Omental fat pad (tissue), 4 donors: ENCODE measurements around the gene STK25. TPM values are rescaled to one million over a fixed set of nuclear protein-coding genes. Genes with fewer than 3 reads are reported as not detected.

Experiments
- ATAC-seq: fragments of 150-250 bp; one replicate; pipeline ENCODE4 v1.9.1; 2016; ENCODE audit warnings: mild to moderate bottlenecking, moderate library complexity; ENCODE audit not compliant: low FRiP score
- DNase-seq: peaks from one replicate; pipeline ENCODE4 v3.0.0-alpha.2; 2019; ENCODE audit warnings: low spot score
- total RNA-seq, 4 donors: library from RNA; depleted of rRNA; stranded (reverse); fragments of >200 nt; gene quantifications; one replicate each; pipeline ENCODE4 v1.1.0, GENCODE V29; 2016
- TF ChIP-seq, protein P1 (sequence below), 3 donors: fragments of 450-650 bp; IDR thresholded peaks; one replicate each; pipeline ENCODE4 v1.5.1; 2016 to 2017; ENCODE audit warnings: antibody characterized with exemption in 3 of 3, mild to moderate bottlenecking in 3 of 3, moderate library complexity in 2 of 3

The STK25 gene
- total RNA-seq, 4 donors from 2014 or later = 103 to 175 (median 126) TPM

DNA sequence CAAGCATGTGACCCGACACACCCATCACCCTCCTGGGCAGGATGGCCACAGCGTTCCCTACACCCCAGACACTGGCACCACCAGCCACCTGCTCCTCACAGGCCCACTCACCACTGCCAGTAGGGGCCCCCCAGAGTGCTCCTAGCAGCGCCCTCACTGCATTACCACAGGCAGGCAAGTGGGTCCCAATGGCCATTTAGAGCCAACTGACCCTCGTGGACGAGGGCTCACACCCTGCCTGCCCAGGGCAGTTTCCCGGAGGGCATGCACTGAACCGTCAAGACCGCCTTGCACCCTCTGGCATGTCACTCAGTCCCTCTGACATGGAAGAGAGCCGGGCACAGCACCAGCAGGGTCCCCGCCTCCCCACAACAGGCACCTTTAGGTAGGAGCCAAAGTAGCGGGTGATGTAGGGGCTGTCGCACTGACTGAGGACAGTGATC lies 7.3 kb downstream of the STK25 start:
- DNase-seq = no peak
- TF ChIP-seq, protein P1, sequence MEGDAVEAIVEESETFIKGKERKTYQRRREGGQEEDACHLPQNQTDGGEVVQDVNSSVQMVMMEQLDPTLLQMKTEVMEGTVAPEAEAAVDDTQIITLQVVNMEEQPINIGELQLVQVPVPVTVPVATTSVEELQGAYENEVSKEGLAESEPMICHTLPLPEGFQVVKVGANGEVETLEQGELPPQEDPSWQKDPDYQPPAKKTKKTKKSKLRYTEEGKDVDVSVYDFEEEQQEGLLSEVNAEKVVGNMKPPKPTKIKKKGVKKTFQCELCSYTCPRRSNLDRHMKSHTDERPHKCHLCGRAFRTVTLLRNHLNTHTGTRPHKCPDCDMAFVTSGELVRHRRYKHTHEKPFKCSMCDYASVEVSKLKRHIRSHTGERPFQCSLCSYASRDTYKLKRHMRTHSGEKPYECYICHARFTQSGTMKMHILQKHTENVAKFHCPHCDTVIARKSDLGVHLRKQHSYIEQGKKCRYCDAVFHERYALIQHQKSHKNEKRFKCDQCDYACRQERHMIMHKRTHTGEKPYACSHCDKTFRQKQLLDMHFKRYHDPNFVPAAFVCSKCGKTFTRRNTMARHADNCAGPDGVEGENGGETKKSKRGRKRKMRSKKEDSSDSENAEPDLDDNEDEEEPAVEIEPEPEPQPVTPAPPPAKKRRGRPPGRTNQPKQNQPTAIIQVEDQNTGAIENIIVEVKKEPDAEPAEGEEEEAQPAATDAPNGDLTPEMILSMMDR (IDR thresholded peaks at IDR 0.05) = no peak

GRCh38 chr2:241500431-241500975 lies 7.9 kb downstream of the STK25 start:
- DNase-seq = no peak
- no peak for ATAC-seq
- TF ChIP-seq, protein P1 (IDR thresholded peaks at IDR 0.05) = no peak

More for the DNA sequence above, 7.3 kb downstream of the STK25 start:
- ATAC-seq = no peak

- TF ChIP-seq, protein P1 (IDR thresholded peaks at IDR 0.05) = no peak
- ATAC-seq = no peak
- DNase-seq = no peak
Measured at GRCh38 chr2:241500016-241500415, 8.4 kb downstream of the STK25 start.

DNA sequence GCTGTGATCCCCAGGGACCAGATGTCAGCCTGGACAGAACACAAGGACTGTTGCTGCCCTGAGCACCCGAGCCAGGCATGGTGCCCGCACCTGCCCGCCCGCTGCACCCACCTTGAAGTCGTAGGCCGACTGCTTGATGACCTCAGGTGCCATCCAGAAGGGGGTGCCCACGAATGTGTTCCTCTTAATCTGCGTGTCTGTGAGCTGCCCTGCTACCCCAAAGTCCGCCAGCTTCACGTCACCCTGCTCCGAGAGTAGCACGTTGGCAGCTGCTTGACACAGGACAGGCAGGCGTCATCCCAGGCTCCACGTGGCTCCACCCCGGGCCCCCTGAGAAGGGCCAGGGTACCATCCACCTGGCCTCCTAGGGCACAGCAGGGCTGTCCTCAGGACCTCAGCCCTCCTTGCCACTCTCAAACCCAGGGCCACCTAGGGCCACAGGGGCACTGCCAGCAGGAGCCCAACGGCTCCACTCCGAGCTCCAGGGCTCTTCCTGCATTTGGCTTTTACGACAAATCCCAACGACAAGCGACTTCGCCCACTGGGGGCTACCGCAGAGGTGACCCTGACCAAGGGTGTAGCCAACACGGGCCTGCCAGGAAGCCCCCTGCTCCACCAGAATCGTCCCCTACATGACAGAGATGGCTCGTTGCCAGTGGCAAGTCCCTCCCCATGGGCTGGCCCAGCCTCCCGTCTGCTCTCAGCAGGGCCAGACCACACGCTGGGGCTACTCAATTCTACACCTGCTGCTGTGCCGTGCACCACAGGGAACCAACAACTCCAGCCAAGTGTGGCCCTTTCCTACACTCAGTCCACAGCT lies 9.0 kb downstream of the STK25 start:
- DNase-seq (no peak), ATAC-seq (no peak)
- TF ChIP-seq, protein P1 (IDR thresholded peaks at IDR 0.05) = no peak

GRCh38 chr2:241498115-241499070 lies 10.0 kb downstream of the STK25 start:
- DNase-seq = no peak
- TF ChIP-seq, protein P1 (IDR thresholded peaks at IDR 0.05) = no peak
- ATAC-seq = no peak

GRCh38 chr2:241496904-241497877 lies 11.2 kb downstream of the STK25 start:
- TF ChIP-seq, protein P1 (IDR thresholded peaks at IDR 0.05) = no peak
- no peak for DNase-seq
- no peak for ATAC-seq
